Liver (tissue), 9 donors: ENCODE data around the gene BRWD1. TPM values are rescaled to one million over a fixed set of nuclear protein-coding genes. Genes with fewer than 3 reads are reported as not detected.

Experiments used
- DNase-seq: peaks from one replicate; pipeline ENCODE4 v3.0.0-alpha.2; 2017; ENCODE audit warnings: low spot score
- H3K27ac ChIP-seq, 2 donors: one replicate each; pipeline ENCODE4 v1.7.0; 2013; ENCODE audit warnings: inconsistent platforms in 2 of 2, low read length in 2 of 2, control low read depth in 1 of 2, low read depth in 1 of 2, mild to moderate bottlenecking in 1 of 2
- H3K27me3 ChIP-seq, 4 donors: one replicate each; pipeline versions ENCODE4 v1.6.1 to v1.7.0; 2013; ENCODE audit warnings: low read length in 3 of 4, inconsistent platforms in 1 of 4, mild to moderate bottlenecking in 1 of 4, moderate library complexity in 1 of 4; ENCODE audit not compliant: control insufficient read depth in 4 of 4, insufficient read depth in 4 of 4
- H3K36me3 ChIP-seq, 4 donors: one replicate each; pipeline versions ENCODE4 v1.6.1 to v1.7.0; 2013; ENCODE audit warnings: low read length in 3 of 4, mild to moderate bottlenecking in 3 of 4, low read depth in 1 of 4, moderate library complexity in 1 of 4; ENCODE audit not compliant: control insufficient read depth in 4 of 4, insufficient read depth in 3 of 4
- H3K4me1 ChIP-seq, 4 donors: one replicate each; pipeline versions ENCODE4 v1.6.1 to v1.7.0; 2013; ENCODE audit warnings: low read length in 3 of 4, mild to moderate bottlenecking in 3 of 4, moderate library complexity in 1 of 4; ENCODE audit not compliant: control insufficient read depth in 4 of 4, insufficient read depth in 4 of 4
- H3K4me3 ChIP-seq, 3 donors: one replicate each; pipeline versions ENCODE4 v1.6.1 to v1.7.0; 2013; ENCODE audit warnings: low read length in 3 of 3, control low read depth in 1 of 3, low read depth in 1 of 3, mild to moderate bottlenecking in 1 of 3
- H3K9ac ChIP-seq, 2 donors: one replicate each; pipeline ENCODE4 v1.7.0; 2013; ENCODE audit warnings: low read length in 2 of 2, mild to moderate bottlenecking in 2 of 2, moderate library complexity in 2 of 2, control low read depth in 1 of 2, low read depth in 1 of 2
- H3K9me3 ChIP-seq, 4 donors: one replicate each; pipeline versions ENCODE4 v1.6.1 to v1.7.0; 2013; ENCODE audit warnings: low read length in 3 of 4; ENCODE audit not compliant: control insufficient read depth in 4 of 4
- CTCF ChIP-seq: fragments of 150-350 bp; IDR thresholded peaks from 2 replicates; pipeline ENCODE4 v1.5.1; 2017; ENCODE audit warnings: improper control_type of control experiment, low read depth, low read length; ENCODE audit not compliant: missing input control
- EGR1 ChIP-seq, 2 donors: IDR thresholded peaks; 2 replicates each; pipeline ENCODE4 v1.6.1; 2016 to 2018; ENCODE audit warnings: antibody characterized with exemption in 2 of 2, low read depth in 2 of 2
- FOXA2 ChIP-seq: IDR thresholded peaks from 2 replicates; pipeline ENCODE4 v1.6.1; 2016; ENCODE audit warnings: antibody characterized with exemption
- GABPA ChIP-seq, 2 donors: IDR thresholded peaks in 1 of 2; conservative IDR thresholded peaks in 1 of 2; 2 replicates each; pipeline ENCODE4 v1.6.1; 2016; ENCODE audit warnings: antibody characterized with exemption in 2 of 2, mild to moderate bottlenecking in 1 of 2, moderate library complexity in 1 of 2
- HNF4A ChIP-seq, 2 donors: conservative IDR thresholded peaks; 2 replicates each; pipeline ENCODE4 v1.6.1; 2016; ENCODE audit warnings: antibody characterized with exemption in 2 of 2, mild to moderate bottlenecking in 2 of 2
- HNF4G ChIP-seq: IDR thresholded peaks from 2 replicates; pipeline ENCODE4 v1.6.1; 2016; ENCODE audit warnings: antibody characterized with exemption
- JUND ChIP-seq, 2 donors: IDR thresholded peaks; 2 replicates each; pipeline ENCODE4 v1.6.1; 2016; ENCODE audit warnings: antibody characterized with exemption in 2 of 2
- NR2F2 ChIP-seq: IDR thresholded peaks from 2 replicates; pipeline ENCODE4 v1.6.1; 2016; ENCODE audit warnings: antibody characterized with exemption
- REST ChIP-seq: IDR thresholded peaks from 2 replicates; pipeline ENCODE4 v1.6.1; 2016; ENCODE audit warnings: antibody characterized with exemption, mild to moderate bottlenecking
- SP1 ChIP-seq: IDR thresholded peaks from 2 replicates; pipeline ENCODE4 v1.6.1; 2018; ENCODE audit warnings: antibody characterized with exemption, mild to moderate bottlenecking
- TAF1 ChIP-seq: conservative IDR thresholded peaks from 2 replicates; pipeline ENCODE4 v1.6.1; 2016; ENCODE audit warnings: antibody characterized with exemption, mild to moderate bottlenecking
- YY1 ChIP-seq: IDR thresholded peaks from 2 replicates; pipeline ENCODE4 v1.6.1; 2016; ENCODE audit warnings: antibody characterized with exemption, mild to moderate bottlenecking
- WGBS: extraction: QIAGEN DNeasy Blood & Tissue Kit; methylation state at CpG from one replicate; pipeline ENCODE4 v1.1.7; 2013; 5-methylcytosine and 5-hydroxymethylcytosine counted together
- polyA plus RNA-seq, 2 donors: library from polyadenylated mRNA; stranded (reverse) in 1 of 2; unstranded in 1 of 2; fragments of 200-250 nt in 1 of 2; fragments of >200 nt in 1 of 2; fragmentation: Nextera tagmentation in 1 of 2; extraction: Ambion mirVana in 1 of 2; gene quantifications; one replicate each; pipeline versions ENCODE4 v1.2.1 to v1.2.3, GENCODE V29; 2013 to 2015
- total RNA-seq, 2 donors: library from RNA; depleted of rRNA; stranded (reverse); fragments of >200 nt; gene quantifications; one replicate each; pipeline ENCODE4 v1.2.3, GENCODE V29; 2014
- TF ChIP-seq, protein P1 (sequence below): IDR thresholded peaks from 2 replicates; pipeline ENCODE4 v1.6.1; 2016; ENCODE audit warnings: antibody characterized with exemption
- TF ChIP-seq, protein P2 (sequence below): IDR thresholded peaks from 2 replicates; pipeline ENCODE4 v1.6.1; 2016; ENCODE audit warnings: antibody characterized with exemption
- TF ChIP-seq, protein P3 (sequence below): IDR thresholded peaks from 2 replicates; pipeline ENCODE4 v1.6.1; 2016; ENCODE audit warnings: antibody characterized with exemption
- donor health status: healthy.
- donor health status: healthy.
- donor health status: healthy.
- donor health status: healthy.
- donor health status: healthy.

Gene BRWD1
- total and polyA plus RNA-seq, 4 donors = 5.2 to 56.6 (median 20.9) TPM

DNA sequence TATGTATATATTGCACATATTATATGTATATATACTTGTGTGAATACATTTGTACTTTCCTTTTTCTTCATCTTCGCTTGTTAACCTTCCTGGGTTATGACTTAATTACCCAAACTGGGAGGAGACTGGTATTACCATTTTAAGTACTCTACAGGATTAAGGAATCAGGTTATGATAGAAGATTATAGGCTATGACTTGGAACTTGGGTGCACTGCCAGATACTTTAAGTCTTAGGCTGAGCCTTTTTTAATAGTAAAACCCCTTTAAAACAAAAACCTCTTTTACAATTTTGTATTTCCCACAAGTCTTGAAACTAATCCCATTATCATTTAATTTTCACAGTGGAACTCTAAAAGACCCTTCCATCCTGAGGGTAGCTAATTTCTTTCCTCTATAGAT, 6.0 kb downstream of the BRWD1 start:
- no peak for DNase-seq
- H3K9ac ChIP-seq = no peak overlapping the region
- peaks cover 5 to 7% (median 6%) of the 10 kb centered on the region in 4 donors for H3K4me1 ChIP-seq
- 90% methylated on average over 1 of the region's 1 CpG for WGBS
- no peaks in the 10 kb centered on the region for H3K27me3 ChIP-seq
- peaks cover 6 to 11% (median 8%) of the 10 kb centered on the region in 4 donors for H3K36me3 ChIP-seq
- H3K27ac ChIP-seq = no peak overlapping the region
- no peaks in the 10 kb centered on the region for H3K9me3 ChIP-seq
- no peak overlapping the region for H3K4me3 ChIP-seq
- TF ChIP-seq SP1 (no peak), FOXA2 (no peak), JUND (IDR thresholded peaks at IDR 0.05) (no peak), YY1 (no peak), HNF4G (no peak), NR2F2 (no peak), GABPA (IDR thresholded peaks at IDR 0.05 in 1 of 2, conservative IDR thresholded peaks at IDR 0.05 in 1 of 2) (no peak), EGR1 (IDR thresholded peaks at IDR 0.05; ENCODE audit: low read depth in 2 of 2) (no peak), REST (no peak), TAF1 (no peak), CTCF (no peak)
- TF ChIP-seq, protein P1, sequence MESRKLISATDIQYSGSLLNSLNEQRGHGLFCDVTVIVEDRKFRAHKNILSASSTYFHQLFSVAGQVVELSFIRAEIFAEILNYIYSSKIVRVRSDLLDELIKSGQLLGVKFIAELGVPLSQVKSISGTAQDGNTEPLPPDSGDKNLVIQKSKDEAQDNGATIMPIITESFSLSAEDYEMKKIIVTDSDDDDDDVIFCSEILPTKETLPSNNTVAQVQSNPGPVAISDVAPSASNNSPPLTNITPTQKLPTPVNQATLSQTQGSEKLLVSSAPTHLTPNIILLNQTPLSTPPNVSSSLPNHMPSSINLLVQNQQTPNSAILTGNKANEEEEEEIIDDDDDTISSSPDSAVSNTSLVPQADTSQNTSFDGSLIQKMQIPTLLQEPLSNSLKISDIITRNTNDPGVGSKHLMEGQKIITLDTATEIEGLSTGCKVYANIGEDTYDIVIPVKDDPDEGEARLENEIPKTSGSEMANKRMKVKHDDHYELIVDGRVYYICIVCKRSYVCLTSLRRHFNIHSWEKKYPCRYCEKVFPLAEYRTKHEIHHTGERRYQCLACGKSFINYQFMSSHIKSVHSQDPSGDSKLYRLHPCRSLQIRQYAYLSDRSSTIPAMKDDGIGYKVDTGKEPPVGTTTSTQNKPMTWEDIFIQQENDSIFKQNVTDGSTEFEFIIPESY = no peak
- TF ChIP-seq, protein P2, sequence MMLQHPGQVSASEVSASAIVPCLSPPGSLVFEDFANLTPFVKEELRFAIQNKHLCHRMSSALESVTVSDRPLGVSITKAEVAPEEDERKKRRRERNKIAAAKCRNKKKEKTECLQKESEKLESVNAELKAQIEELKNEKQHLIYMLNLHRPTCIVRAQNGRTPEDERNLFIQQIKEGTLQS = no peak
- TF ChIP-seq, protein P3, sequence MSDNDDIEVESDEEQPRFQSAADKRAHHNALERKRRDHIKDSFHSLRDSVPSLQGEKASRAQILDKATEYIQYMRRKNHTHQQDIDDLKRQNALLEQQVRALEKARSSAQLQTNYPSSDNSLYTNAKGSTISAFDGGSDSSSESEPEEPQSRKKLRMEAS = no peak

DNA sequence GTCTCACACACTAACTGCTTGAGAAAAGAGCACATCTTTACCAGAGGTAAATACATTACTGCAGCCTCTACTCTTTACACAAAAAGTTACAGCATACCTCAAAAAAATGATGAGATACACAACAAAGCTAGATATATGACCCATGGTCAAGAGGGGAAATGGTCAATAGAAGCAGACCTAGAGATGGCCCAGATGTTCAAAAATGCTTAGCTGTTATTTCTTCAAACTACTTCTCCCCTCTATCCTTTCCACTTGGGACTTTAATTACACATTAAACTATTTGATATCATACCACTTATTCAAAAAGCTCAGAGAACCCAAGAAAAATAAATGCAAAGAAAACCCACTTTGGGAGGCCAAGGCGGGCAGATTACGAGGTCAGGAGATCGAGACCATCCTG, 12.8 kb downstream of the BRWD1 start:
- Histone ChIP-seq H3K4me3 (no peak overlapping the region), H3K27me3 (no peaks in the 10 kb centered on the region), H3K27ac (no peak overlapping the region), H3K9ac (no peak overlapping the region), H3K36me3 (peaks cover 7 to 36% (median 28%) of the 10 kb centered on the region in 4 donors), H3K4me1 (no peaks in the 10 kb centered on the region), H3K9me3 (no peaks in the 10 kb centered on the region)
- TF ChIP-seq CTCF = no peak
- no peak for TF ChIP-seq HNF4A (conservative IDR thresholded peaks at IDR 0.05)
- TF ChIP-seq SP1 = no peak
- TF ChIP-seq REST = no peak
- no peak for TF ChIP-seq GABPA (IDR thresholded peaks at IDR 0.05 in 1 of 2, conservative IDR thresholded peaks at IDR 0.05 in 1 of 2)
- no peak for TF ChIP-seq YY1
- TF ChIP-seq FOXA2 = no peak
- TF ChIP-seq, protein P3 = no peak
- DNase-seq = no peak
- WGBS = 97% methylated on average over 3 of the region's 3 CpGs
